HG02623 (cell line): ENCODE measurements around the gene ITPR1.

ENCODE experiments used
- ATAC-seq: cut with Tn5 transposase; IDR thresholded peaks from one replicate; pipeline ENCODE4 v1.9.1; 2021; ENCODE audit warnings: moderate library complexity; ENCODE audit not compliant: unreplicated experiment

Gene ITPR1

DNA sequence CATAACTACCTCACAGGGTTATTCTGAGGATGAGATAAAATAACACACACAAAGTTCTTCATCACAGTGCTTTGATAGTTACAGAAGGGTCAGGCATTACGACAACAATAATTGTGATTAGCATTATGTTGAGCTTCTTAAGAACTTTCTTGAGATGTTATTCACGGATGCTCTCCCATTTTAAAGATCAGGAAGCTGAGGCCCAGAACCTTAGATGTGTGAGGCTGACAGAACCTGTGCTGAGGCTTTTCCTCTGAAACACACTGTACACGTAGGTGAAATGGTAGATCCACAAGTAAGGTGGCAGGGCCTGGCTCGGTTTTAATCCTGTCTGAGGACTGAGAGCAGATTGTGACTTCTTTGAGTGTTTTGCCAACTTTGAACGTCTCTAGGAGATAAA is 274.9 kb downstream of the ITPR1 start:
- ATAC-seq = no peak

GRCh38 chr3:4768521-4768920 is 275.4 kb downstream of the ITPR1 start:
- ATAC-seq = no peak

GRCh38 chr3:4770561-4770960 is 277.4 kb downstream of the ITPR1 start:
- ATAC-seq = no peak

DNA sequence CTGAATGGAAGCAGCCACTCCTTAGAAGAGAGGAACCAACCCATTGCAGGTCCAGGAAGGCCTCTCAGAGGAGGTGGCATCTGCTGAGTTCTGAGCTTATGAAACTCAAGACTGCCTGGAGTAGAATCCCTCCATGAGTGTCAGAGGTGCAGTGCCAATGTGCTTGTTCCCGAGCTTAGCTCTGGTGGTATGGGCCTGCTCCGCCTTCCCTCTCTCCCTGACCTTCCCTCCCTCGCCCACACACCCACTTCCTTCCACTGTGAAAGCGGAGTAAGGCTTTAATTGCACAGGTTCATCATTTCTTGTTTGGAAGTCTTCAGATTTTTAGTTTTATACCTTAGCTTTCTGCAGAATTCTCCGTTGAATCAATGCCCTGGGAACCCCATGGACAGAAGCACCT is 278.1 kb downstream of the ITPR1 start:
- no peak for ATAC-seq

GRCh38 chr3:4772171-4772804 is 279.1 kb downstream of the ITPR1 start:
- ATAC-seq = no peak

DNA sequence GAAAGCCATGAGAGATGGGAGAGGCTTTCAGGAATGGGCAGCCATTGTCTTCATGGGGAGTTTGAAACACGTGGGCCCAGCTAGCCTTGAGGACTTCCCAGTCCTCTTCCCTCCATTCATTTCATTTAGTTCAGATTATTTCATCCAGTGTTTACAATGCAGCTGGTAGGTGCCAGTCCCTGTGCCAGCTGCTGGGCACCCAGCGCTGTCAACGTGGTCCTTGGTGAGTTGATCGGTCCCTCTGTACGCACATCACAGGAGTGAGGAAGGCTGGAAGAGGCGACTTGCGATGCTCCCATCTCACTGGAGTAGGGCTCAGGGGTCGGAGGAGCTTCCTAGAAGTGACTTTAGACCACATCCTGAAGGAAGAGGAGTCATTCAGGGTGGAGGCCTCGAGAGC is 279.7 kb downstream of the ITPR1 start:
- ATAC-seq = no peak

- no peak for ATAC-seq
These were observed 280.4 kb downstream of the ITPR1 start for GRCh38 chr3:4773583-4773982.

- ATAC-seq = no peak
These were observed 281.4 kb downstream of the ITPR1 start for GRCh38 chr3:4774531-4774930.

GRCh38 chr3:4776399-4776979 is 283.3 kb downstream of the ITPR1 start:
- peak; percentile 27 for ATAC-seq

DNA sequence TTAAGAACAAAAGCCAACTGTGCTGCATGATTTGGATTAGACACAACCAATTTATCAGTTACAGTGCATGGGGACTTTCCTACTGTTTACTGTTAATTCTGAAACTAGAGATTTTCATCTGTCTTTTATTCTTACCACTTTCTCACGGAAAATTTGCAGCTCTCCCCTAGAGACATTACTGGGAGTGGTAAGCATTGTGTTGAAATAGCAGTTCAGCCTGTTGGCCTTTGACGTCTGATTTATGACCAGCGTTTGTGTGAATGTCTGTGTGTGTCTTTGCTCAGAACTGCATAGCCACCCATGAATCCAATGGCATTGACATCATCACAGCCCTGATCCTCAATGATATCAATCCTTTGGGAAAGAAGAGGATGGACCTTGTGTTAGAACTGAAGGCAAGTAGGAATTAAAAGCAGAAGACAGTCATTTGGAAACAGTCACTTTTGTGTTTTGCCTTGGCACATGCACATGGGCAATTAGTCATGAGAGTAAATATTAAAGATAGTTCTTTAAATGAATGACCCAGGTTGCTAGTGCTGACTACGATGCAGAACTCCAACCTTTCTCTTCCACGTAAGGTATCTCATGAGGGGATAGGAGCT is 283.9 kb downstream of the ITPR1 start:
- ATAC-seq = peak; percentile 71

- no peak for ATAC-seq
These were observed 285.0 kb downstream of the ITPR1 start for GRCh38 chr3:4778119-4778518.

DNA sequence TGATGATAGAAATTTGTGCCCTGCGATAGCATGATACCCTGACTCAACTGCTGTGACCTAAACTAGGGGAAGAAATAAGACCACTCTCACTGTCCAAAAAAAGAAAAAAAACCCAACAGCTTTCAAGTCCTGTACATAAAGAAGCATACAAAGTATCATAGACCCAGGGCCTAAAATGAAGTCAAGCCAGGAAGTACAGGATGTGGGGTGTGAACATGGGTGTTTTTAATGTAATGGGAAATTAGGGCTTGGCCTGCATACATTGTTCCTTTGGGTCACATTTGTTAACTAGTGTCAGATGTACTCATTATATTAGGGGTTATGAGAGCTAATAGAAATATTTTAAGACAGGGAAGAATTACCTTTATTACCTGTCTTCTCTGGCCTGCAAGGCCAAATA is 285.6 kb downstream of the ITPR1 start:
- ATAC-seq = no peak

- no peak for ATAC-seq
These were observed 287.4 kb downstream of the ITPR1 start for GRCh38 chr3:4780545-4780957.

- no peak for ATAC-seq
These were observed 288.9 kb downstream of the ITPR1 start for GRCh38 chr3:4782095-4782494.

DNA sequence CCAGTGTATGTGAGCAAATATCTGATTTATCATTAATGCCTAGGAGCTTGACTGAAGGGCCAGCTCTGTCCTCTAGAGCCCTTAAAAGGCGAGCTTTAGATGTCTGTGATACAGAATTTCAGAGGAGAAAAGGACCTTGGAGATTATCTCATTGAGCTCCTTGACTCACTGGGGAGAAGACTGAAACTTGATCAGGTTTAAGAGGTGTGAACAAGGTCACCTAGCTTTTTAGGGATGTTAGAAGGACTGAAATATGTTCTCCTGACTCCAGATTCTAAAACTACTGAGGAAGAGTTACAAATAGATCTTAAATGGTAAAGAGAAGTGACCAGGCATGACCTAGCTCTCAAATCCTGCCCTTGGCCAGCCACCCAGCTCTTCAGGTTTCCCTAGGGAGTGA is 292.4 kb downstream of the ITPR1 start:
- no peak for ATAC-seq

DNA sequence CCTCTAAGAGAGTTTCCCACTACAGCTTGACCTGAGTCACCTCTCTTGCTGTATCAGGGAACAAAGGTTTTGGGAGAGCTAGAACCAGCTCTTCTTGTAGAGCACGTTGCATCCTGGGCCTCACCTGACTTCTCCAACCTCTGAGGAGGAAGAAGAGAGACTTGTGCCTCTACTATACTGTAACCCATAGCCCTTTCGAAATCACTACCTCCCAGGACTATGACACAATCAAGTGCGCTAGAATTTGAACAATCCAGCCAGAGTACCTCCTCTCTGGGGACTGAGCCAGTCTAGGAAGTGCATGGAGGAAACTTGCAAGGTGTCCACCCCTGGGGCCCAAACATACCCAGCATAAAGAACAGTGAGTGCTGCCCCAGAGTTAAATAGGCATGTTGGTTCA is 293.3 kb downstream of the ITPR1 start:
- no peak for ATAC-seq

DNA sequence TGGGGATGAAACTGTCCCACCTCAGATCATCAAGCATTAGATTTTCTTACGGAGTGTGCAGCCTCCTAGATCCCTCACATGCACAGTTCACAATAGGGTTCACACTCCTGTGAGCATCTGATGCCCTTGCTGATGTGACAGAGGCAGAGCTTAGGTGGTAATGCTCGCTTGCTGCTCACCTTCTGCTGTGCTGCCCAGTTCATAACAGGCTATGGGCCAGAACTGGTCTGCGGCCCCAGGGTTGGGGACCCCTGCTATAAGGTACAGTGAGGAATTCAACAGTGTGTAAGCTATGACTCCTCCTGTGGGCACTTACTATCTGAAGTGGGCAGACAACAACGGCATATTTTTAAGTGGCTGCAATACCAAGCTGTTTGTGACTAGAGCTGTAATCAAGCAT is 298.2 kb downstream of the ITPR1 start:
- no peak for ATAC-seq

DNA sequence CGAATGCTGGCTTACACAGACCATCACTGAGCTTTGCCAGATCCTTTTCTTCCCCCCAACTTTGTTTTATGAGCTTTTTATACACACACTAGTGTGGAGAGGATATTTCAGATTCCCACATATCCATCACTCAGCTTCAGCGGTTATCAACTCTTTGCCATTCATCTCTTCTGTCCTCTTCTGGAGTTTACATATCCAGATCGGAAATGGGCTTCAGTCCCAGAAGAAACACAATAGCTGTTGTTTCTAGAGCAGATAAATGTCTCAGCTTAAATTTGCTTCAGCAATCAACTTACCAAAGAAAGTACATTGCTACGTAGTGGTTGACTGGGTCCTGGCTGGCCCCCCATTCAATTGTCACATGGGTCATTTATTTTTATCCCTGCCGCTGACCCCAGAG is 300.2 kb downstream of the ITPR1 start:
- no peak for ATAC-seq

DNA sequence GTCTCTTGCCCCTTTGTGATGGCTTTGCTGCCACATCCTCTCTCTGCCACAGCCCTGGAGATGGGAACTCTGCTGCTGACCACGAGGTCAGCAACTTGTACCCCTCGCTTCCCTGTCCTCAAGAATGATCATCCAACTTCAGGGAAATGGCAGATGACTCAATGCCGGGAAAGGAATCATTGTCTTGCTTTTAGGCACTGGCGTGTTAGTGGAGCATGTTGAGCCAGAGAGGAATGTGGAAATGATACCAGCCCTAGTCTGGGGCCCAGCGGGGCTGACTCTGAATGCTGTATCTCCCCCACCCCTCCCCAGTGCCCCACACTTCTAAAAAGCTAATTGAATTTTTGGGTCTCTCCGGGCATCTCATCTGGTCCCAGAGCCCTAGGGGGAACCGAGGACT is 301.2 kb downstream of the ITPR1 start:
- no peak for ATAC-seq

DNA sequence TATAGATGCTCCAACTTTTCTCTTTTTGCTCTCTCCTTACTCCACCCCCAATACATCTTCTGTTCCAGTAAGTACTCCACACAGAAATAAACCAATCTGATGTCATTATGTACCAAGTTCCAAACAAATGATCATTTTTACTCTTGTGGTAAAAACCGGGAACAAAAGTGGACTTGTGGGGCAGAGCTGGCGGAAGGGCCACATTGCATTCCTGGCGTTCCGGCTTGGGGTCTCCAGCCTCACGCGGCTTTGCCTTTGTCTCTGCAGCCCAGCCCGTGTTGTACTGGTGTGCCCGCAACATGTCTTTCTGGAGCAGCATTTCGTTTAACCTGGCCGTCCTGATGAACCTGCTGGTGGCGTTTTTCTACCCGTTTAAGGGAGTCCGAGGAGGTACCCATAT is 301.6 kb downstream of the ITPR1 start:
- no peak for ATAC-seq

DNA sequence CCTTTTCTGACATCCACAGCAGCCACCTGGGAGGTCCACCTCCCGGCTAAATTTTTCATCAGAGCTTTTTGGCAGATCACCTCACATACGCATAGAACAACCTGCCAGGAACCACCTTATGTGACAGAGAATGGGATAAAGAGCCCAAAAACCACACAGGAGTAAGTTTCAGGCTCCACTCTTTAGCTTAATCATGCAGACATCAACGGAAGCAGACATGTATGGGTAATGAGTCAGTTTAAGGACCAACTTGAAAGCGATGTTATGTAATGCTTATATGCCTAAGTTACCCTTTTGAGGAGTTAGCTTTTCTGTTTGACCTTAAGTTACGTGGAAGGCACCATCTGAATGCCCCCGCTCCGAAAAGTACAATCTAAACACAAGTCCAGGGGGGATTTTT is 302.8 kb downstream of the ITPR1 start:
- no peak for ATAC-seq

- no peak for ATAC-seq
These were observed 304.1 kb downstream of the ITPR1 start for GRCh38 chr3:4797201-4797705.
